ENCODE measurements around the gene SMOC1.
"Not testable (repeated sequence)": the region's sequence is repeated elsewhere in the genome, so short reads cannot be mapped to it uniquely, and the experiment has no call there.

SMOC1 gene

GRCh38 chr14:69903046-69903445 lies 23.8 kb downstream of the SMOC1 start:
- not testable (repeated sequence) for DNase-seq

- no peak for DNase-seq
Measured at GRCh38 chr14:69904246-69904645, 25.0 kb downstream of the SMOC1 start.

- DNase-seq, result no peak
Measured at GRCh38 chr14:69906201-69906600, 27.0 kb downstream of the SMOC1 start.

DNA sequence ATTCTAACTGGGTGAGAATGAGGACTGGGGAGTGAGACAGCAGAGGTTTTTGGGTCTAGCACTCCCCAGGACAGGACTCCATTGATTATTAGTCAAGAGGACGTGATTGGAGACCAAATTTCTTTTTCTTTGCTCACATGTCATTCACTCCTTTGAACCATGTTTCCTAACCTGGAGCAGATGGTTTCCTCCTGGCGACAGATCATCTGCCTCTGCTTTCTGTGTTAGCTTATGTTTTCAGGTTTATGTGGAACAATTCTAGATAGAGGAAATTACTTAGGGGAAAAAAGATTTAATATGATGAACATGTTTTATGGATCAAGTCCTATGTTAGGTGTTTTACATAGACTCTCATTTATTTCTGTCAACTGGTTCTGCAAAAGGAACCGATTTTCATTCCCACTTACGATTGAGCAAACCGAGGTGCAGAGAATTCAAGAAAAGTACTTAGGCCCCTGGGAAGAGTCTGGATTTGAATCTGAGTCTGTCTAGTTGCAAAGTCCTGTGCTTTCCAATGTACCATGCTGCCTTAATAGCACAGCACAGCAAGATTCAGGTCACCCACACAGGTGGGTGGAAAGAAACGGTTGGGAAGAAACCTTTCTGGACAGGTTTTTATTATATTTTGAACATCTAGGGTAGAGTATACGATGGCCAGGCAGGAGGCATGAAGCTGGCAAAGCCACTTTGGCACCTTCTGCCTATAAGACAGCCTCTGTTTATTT lies 30.8 kb downstream of the SMOC1 start:
- DNase-seq, result no peak

DNA sequence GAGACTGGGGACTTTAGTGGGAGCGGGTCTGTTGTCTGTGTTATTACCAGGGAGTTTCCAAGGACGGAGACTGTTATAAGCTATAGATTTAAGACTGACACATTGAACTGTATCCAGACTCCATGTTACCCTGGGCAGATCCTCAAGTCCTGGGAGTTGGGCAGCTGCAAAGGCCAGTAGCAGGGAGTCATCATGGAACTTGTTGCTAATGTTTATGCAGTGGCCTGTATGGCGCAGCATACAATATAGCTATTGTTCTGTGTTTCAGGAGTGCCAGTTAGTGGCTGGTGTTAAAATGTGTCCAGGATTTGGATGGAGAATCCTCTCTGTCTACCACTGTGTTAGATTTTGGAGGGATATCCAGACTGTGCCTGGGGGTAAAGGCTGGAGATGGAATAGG lies 31.7 kb downstream of the SMOC1 start:
- no peak for DNase-seq

DNA sequence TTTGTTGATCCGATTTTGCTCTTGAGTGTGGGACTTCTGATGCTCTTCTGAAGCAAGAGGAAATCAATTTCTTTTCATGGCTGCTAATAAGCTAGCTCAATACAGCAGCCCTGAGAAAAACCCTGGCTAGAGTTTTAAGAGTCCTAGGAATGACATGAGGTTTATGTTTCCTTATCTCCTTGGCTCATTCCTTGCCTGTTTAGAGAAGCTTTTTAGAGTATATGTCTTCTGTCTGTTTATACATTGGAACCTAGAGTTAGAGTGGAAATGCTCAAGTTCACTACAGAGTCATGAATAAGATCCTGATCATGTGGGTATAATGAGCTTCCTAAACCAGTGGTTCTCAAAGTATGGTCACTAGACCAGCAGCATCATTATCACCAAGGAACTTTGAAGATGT lies 34.5 kb downstream of the SMOC1 start:
- DNase-seq, result no peak

DNA sequence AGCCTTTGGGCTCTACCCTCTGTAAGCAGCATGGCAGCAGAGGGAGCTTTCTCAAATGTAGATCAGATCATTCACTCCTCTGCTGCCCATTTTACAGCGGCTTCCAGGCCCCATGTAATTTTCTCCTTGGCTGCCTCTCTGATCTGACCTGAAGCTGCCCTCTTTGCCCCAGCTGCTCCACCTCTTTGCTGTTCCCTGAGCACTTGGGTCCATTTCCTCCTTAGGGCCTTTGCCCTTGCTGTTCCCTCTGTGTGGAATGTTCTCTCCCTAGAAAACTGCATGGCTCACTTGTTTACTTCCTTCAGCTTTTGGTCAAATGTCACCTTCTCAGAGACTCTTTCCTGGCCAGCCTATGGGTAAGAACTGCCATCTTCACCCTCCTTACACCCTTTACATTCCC lies 37.2 kb downstream of the SMOC1 start:
- DNase-seq, result no peak

DNA sequence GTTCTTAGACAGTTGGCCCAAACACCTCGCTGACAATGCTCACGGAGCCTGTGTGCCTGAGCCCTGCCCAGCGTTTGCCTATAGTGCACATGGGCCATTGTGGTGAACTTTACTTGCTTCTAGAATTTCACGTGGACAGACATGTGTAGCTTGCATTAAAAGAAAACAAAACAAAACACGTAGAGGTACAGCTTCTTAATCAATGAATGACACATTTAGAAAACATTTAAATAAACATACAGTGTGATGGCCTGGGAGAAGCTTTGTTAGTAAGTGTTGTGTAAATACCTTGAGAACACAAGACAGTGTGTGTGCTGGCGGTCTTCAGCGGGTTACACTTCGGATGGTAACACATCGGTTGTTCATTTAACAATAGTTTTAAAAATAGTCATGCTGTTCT lies 38.1 kb downstream of the SMOC1 start:
- DNase-seq, result no peak

GRCh38 chr14:69919815-69920214 lies 40.6 kb downstream of the SMOC1 start:
- no peak for DNase-seq

DNA sequence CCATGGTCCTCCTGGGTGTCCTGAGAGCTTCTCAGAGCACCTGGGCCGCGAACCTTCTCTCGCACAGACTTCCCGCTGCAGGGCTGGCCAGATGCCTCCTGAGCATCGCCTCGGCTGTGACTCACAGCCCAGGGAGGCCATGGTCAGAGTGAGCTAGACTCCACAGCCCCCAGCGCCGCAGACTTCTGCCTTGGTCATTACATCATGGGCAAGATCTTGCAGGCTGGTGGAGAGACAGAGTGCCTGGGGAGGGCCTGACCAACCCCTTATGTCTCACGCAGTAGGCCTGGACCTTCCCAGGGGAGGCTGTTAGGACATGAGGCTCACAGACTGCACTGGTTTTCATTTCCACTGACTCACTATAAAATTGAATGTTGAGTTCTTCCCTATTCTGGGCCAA lies 41.8 kb downstream of the SMOC1 start:
- DNase-seq, result no peak

- no peak for DNase-seq
Measured at GRCh38 chr14:69922198-69922597, 43.0 kb downstream of the SMOC1 start.

- no peak for DNase-seq
Measured at GRCh38 chr14:69924201-69924600, 45.0 kb downstream of the SMOC1 start.

- DNase-seq, result no peak
Measured at GRCh38 chr14:69928111-69928523, 48.9 kb downstream of the SMOC1 start.

DNA sequence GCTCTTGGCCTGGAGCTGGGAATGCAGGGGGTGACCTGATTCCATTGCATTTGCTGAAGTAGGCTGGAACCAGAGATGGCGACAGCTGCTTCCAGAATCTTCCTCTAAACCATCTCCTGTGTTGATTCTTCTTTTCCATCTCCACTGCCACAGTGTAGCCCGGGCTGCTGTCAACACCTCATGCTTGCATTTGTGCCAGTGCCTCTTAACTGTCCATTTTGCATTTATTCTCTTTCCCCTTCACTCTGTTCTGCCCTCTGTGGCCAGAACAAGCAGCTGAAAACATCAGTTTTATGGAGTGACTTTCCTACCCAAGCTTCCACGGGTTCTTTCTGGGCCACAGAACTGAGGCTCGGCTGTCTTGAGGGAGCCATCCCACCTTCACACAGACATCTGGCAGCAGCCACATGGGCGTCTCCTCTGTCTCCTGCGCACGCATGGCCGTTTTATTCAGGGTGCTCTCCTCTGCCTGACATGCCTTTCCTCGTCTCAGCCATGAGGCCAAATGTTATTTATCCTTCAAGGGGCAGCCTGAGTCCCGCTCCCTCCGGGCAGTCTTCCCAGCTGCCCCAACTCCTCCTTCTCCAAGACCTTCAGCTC lies 51.7 kb downstream of the SMOC1 start:
- no peak for DNase-seq

GRCh38 chr14:69931960-69932359 lies 52.7 kb downstream of the SMOC1 start:
- no peak for DNase-seq

- no peak for DNase-seq
Measured at GRCh38 chr14:69932391-69932790, 53.2 kb downstream of the SMOC1 start.

GRCh38 chr14:69933623-69934275 lies 54.5 kb downstream of the SMOC1 start:
- DNase-seq, result no peak

DNA sequence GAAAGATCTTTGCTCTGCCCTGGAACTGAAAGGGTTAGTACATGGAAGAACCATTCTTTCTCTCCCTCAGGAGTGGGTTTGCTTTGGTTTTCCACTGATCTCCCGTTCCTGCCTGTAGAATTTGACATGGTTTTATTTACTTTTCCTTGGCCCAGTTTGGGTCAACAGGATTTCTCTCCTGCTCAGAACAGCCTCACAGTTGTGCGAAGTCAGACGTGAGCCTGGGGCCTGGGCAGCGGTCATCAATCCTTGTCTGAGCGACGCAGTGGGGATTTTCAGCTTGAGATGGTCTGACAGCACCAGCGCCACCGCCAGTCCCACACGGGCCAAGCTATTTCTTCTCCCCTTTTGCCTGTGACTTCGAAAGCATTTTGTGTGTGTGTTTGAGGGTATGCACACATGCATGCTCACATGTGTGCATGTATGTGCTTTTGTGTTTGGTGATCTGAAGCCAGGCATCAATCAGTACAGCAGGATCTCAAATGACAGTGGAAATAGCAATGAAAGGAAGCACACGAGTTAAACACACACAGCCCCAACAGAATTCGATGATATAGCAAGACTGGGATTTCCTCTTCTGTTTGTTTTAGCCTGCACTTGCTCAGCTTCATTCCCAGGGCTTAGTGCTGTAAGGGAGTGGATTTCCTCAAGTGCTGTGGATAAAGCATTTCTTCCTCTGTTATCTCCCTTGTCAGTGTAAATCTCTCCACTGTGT lies 58.3 kb downstream of the SMOC1 start:
- no peak for DNase-seq

- DNase-seq, result no peak
Measured at GRCh38 chr14:69938751-69939150, 59.5 kb downstream of the SMOC1 start.

GRCh38 chr14:69941768-69942742 lies 62.8 kb downstream of the SMOC1 start:
- no peak for DNase-seq

- no peak for DNase-seq
Measured at GRCh38 chr14:69943084-69943780, 64.0 kb downstream of the SMOC1 start.

GRCh38 chr14:69945347-69945746 lies 66.1 kb downstream of the SMOC1 start:
- DNase-seq, result no peak
